ENCODE data around the gene STMN1. TPM values are rescaled to one million over a fixed set of nuclear protein-coding genes. Genes with fewer than 3 reads are reported as not detected.

Gene STMN1
- polyA plus RNA-seq, 1 donor from 2014 or later, result 1,950 TPM

GRCh38 chr1:25916460-25916859 is 10.2 kb upstream of the STMN1 start:
- no peak overlapping the region for H2AFZ ChIP-seq (ENCODE audit: low read depth, low read length)
- no peaks in the 10 kb centered on the region for H3F3A ChIP-seq (ENCODE audit: insufficient read depth, low read length, poor library complexity, severe bottlenecking)
- no peak overlapping the region for H3K4me2 ChIP-seq (ENCODE audit: low read length)
- no peaks in the 10 kb centered on the region for H3K27me3 ChIP-seq (ENCODE audit: insufficient read depth, low read depth, low read length)
- no peak overlapping the region for H3K9ac ChIP-seq (ENCODE audit: low read length)
- H3K36me3 ChIP-seq (ENCODE audit: insufficient read depth, low read length), result no peaks in the 10 kb centered on the region
- H3K9me3 ChIP-seq (ENCODE audit: low read length), result no peaks in the 10 kb centered on the region
- H3K27ac ChIP-seq (ENCODE audit: low read length), result no peak overlapping the region
- no peaks in the 10 kb centered on the region for H3K79me2 ChIP-seq (replicated peaks; ENCODE audit: insufficient read depth, low read length)
- TF ChIP-seq MXI1 (conservative IDR thresholded peaks at IDR 0.05; ENCODE audit: poor library complexity, severe bottlenecking) (no peak), RAD21 (conservative IDR thresholded peaks at IDR 0.05) (no peak), CTCF (IDR thresholded peaks at IDR 0.05; ENCODE audit: poor library complexity, severe bottlenecking) (no peak), EZH2 (IDR thresholded peaks at IDR 0.05; ENCODE audit: borderline replicate concordance, insufficient read depth, low read length, poor library complexity, severe bottlenecking) (no peak), TAF1 (IDR thresholded peaks at IDR 0.05; ENCODE audit: low read depth) (no peak), SMC3 (conservative IDR thresholded peaks at IDR 0.05; ENCODE audit: poor library complexity) (no peak), POLR2AphosphoS5 (IDR thresholded peaks at IDR 0.05) (no peak)
- TF ChIP-seq, protein P1, sequence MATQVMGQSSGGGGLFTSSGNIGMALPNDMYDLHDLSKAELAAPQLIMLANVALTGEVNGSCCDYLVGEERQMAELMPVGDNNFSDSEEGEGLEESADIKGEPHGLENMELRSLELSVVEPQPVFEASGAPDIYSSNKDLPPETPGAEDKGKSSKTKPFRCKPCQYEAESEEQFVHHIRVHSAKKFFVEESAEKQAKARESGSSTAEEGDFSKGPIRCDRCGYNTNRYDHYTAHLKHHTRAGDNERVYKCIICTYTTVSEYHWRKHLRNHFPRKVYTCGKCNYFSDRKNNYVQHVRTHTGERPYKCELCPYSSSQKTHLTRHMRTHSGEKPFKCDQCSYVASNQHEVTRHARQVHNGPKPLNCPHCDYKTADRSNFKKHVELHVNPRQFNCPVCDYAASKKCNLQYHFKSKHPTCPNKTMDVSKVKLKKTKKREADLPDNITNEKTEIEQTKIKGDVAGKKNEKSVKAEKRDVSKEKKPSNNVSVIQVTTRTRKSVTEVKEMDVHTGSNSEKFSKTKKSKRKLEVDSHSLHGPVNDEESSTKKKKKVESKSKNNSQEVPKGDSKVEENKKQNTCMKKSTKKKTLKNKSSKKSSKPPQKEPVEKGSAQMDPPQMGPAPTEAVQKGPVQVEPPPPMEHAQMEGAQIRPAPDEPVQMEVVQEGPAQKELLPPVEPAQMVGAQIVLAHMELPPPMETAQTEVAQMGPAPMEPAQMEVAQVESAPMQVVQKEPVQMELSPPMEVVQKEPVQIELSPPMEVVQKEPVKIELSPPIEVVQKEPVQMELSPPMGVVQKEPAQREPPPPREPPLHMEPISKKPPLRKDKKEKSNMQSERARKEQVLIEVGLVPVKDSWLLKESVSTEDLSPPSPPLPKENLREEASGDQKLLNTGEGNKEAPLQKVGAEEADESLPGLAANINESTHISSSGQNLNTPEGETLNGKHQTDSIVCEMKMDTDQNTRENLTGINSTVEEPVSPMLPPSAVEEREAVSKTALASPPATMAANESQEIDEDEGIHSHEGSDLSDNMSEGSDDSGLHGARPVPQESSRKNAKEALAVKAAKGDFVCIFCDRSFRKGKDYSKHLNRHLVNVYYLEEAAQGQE (IDR thresholded peaks at IDR 0.05; ENCODE audit: borderline replicate concordance), result no peak
- H3K4me3 ChIP-seq (ENCODE audit: low read length), result no peak overlapping the region
- H3K9me2 ChIP-seq (ENCODE audit: insufficient read depth, low read length), result no peaks in the 10 kb centered on the region
- no peaks in the 10 kb centered on the region for H4K20me1 ChIP-seq (ENCODE audit: insufficient read depth)

GRCh38 chr1:25914074-25914995 is 8.1 kb upstream of the STMN1 start:
- Histone ChIP-seq H3K79me2 (replicated peaks; ENCODE audit: insufficient read depth, low read length) (no peaks in the 10 kb centered on the region), H3K4me3 (ENCODE audit: low read length) (no peak overlapping the region), H3F3A (ENCODE audit: insufficient read depth, low read length, poor library complexity, severe bottlenecking) (no peaks in the 10 kb centered on the region), H3K9me3 (ENCODE audit: low read length) (no peaks in the 10 kb centered on the region), H3K27me3 (ENCODE audit: insufficient read depth, low read depth, low read length) (no peaks in the 10 kb centered on the region), H2AFZ (ENCODE audit: low read depth, low read length) (no peak overlapping the region), H3K9me2 (ENCODE audit: insufficient read depth, low read length) (no peaks in the 10 kb centered on the region), H3K9ac (ENCODE audit: low read length) (no peak overlapping the region), H3K4me2 (ENCODE audit: low read length) (no peak overlapping the region), H4K20me1 (ENCODE audit: insufficient read depth) (no peaks in the 10 kb centered on the region), H3K36me3 (ENCODE audit: insufficient read depth, low read length) (no peaks in the 10 kb centered on the region), H3K27ac (ENCODE audit: low read length) (no peak overlapping the region)
- TF ChIP-seq POLR2AphosphoS5 (IDR thresholded peaks at IDR 0.05) (no peak), SMC3 (conservative IDR thresholded peaks at IDR 0.05; ENCODE audit: poor library complexity) (no peak)
